HepG2 (cell line): ENCODE data around the gene ZDHHC18. TPM values are rescaled to one million over a fixed set of nuclear protein-coding genes. Genes with fewer than 3 reads are reported as not detected.
A peak's percentile ranks its signal among the peaks of the same experiment; 100 is the strongest.

Experiments used
- ATAC-seq: fragments of 200-7000 bp; cut with Tn5 transposase; 3 replicates; pipeline ENCODE4 v1.9.1; 2020; ENCODE audit warnings: mild to moderate bottlenecking, moderate library complexity
- BruUV-seq: library from RNA; stranded (reverse); fragments of 400-500 nt; replicated peaks from 2 replicates; lab custom pipeline; 2021; lab: Mats Ljungman, UMichigan
- CTCF ChIA-PET: fragments of 300-600 bp; formaldehyde crosslinking; extraction: SDS; loops from one replicate; lab custom pipeline; 2021; ENCODE audit warnings: low total read pairs, inconsistent platforms, low intra/inter-chr PET ratio; lab: Yijun Ruan, JAX
- POLR2A ChIA-PET: fragments of 350-600 bp; sonication (Branson Sonifier 250); formaldehyde crosslinking; loops from one replicate; lab custom pipeline; 2020; ENCODE audit warnings: antibody characterized with exemption, inconsistent platforms; lab: Yijun Ruan, JAX
- DNase-seq: peaks from one replicate; pipeline ENCODE4 v3.0.0-alpha.2; 2015; ENCODE audit warnings: low spot score
- FAIRE-seq: peaks from 3 replicates; lab custom pipeline; 2011; peaks lifted over from hg19 to GRCh38; lab: Jason Lieb, UNC
- H2AFZ ChIP-seq: one replicate; pipeline ENCODE4 v1.6.1; 2011; ENCODE audit warnings: low read length, inconsistent platforms
- H3K27ac ChIP-seq: fragments of 300-600 bp; 3 replicates; pipeline ENCODE4 v1.8.0; 2011; ENCODE audit warnings: mixed run types, mild to moderate bottlenecking, mixed read lengths, low read length, inconsistent platforms; ENCODE audit not compliant: insufficient read depth; ENCODE audit errors: extremely low read length
- H3K27me3 ChIP-seq, 2 experiments: fragments of 200-600 bp in 1 of 2; 2 replicates in 1 of 2; 3 replicates in 1 of 2; pipeline versions ENCODE4 v1.6.0 to v1.8.0; 2011; ENCODE audit warnings: low read length in 2 of 2, mild to moderate bottlenecking in 2 of 2, moderate library complexity in 2 of 2, inconsistent platforms in 1 of 2; ENCODE audit not compliant: insufficient read depth in 2 of 2, control insufficient read depth in 1 of 2
- H3K36me3 ChIP-seq, 2 experiments: fragments of 200-600 bp in 1 of 2; replicated peaks in 1 of 2; 2 replicates in 1 of 2; 3 replicates in 1 of 2; pipeline versions ENCODE4 v1.5.1 to v1.8.0; 2011; ENCODE audit warnings: low read length in 2 of 2, inconsistent platforms in 1 of 2; ENCODE audit not compliant: insufficient read depth in 2 of 2, control insufficient read depth in 1 of 2
- H3K4me1 ChIP-seq: 2 replicates; pipeline ENCODE4 v1.5.1; 2012; ENCODE audit warnings: low read length, inconsistent platforms; ENCODE audit not compliant: insufficient read depth
- H3K4me2 ChIP-seq: 2 replicates; pipeline ENCODE4 v1.6.0; 2011; ENCODE audit warnings: low read depth, low read length, inconsistent platforms
- H3K4me3 ChIP-seq, 3 experiments: fragments of 200-600 bp in 1 of 3; sonication (generic), shearing (Covaris generic) in 1 of 3; replicated peaks in 1 of 3; 2 replicates each; pipeline ENCODE4 v1.5.1; 2011 to 2016; ENCODE audit warnings: low read length in 3 of 3, inconsistent platforms in 2 of 3, low read depth in 2 of 3, mild to moderate bottlenecking in 2 of 3, control low read depth in 1 of 3, mixed read lengths in 1 of 3; ENCODE audit not compliant: insufficient read depth in 1 of 3
- H3K79me2 ChIP-seq: one replicate; pipeline ENCODE4 v1.6.1; 2011; ENCODE audit warnings: low read length, inconsistent platforms; ENCODE audit not compliant: insufficient read depth
- H3K9ac ChIP-seq: 2 replicates; pipeline ENCODE4 v1.6.0; 2011; ENCODE audit warnings: mild to moderate bottlenecking, low read depth, low read length, inconsistent platforms; ENCODE audit not compliant: insufficient read depth
- H3K9me3 ChIP-seq: 2 replicates; pipeline ENCODE4 v1.5.1; 2012; ENCODE audit warnings: mild to moderate bottlenecking, low read length
- H4K20me1 ChIP-seq: 2 replicates; pipeline ENCODE4 v1.6.0; 2011; ENCODE audit warnings: inconsistent platforms, mild to moderate bottlenecking, low read length, moderate library complexity; ENCODE audit not compliant: insufficient read depth
- IKZF4 ChIP-seq: sonication (generic); formaldehyde crosslinking; IDR thresholded peaks from 2 replicates; pipeline ENCODE4 v1.5.1; 2020; ENCODE audit warnings: borderline replicate concordance, mild to moderate bottlenecking, low read depth, missing genetic modification reagents; ENCODE audit errors: not compliant biosample characterization
- NCOA2 ChIP-seq: sonication (generic); formaldehyde crosslinking; IDR thresholded peaks from 2 replicates; pipeline ENCODE4 v1.8.0; 2022; ENCODE audit warnings: inconsistent platforms
- SKI ChIP-seq: fragments of 450-650 bp; IDR thresholded peaks from one replicate; pipeline ENCODE4 v1.6.1; 2018; ENCODE audit warnings: mild to moderate bottlenecking; ENCODE audit not compliant: partially characterized antibody
- TEF ChIP-seq: sonication (generic); formaldehyde crosslinking; IDR thresholded peaks from 2 replicates; pipeline ENCODE4 v1.5.0; 2020; ENCODE audit warnings: missing genetic modification reagents
- ZBTB46 ChIP-seq: sonication (generic); formaldehyde crosslinking; IDR thresholded peaks from 2 replicates; pipeline ENCODE4 v1.4.0; 2020; ENCODE audit warnings: mild to moderate bottlenecking, missing genetic modification reagents, borderline replicate concordance
- ZNF354B ChIP-seq: sonication (generic); formaldehyde crosslinking; IDR thresholded peaks from 2 replicates; pipeline ENCODE4 v1.8.0; 2022; ENCODE audit warnings: mild to moderate bottlenecking, missing genetic modification reagents
- ZSCAN21 ChIP-seq: sonication (generic); formaldehyde crosslinking; IDR thresholded peaks from 2 replicates; pipeline ENCODE4 v1.8.0; 2022; ENCODE audit warnings: mild to moderate bottlenecking, missing genetic modification reagents, moderate library complexity, borderline replicate concordance
- WGBS: methylation state at CpG from one replicate; pipeline ENCODE4 v1.1.6; 2017; ENCODE audit warnings: low lambda C conversion rate; 5-methylcytosine and 5-hydroxymethylcytosine counted together
- in situ Hi-C: cut with HindIII; loops from 2 replicates; pipeline ENCODE4 v1.10.0; 2017; ENCODE audit warnings: low pct_unique_long_range_greater_than_20kb; ENCODE audit not compliant: extremely low pct_ligation_motif_present
- intact Hi-C: fragments of 100-400 bp; cut with micrococcal nuclease; formaldehyde crosslinking; loops from one replicate; pipeline ENCODE4 v1.10.0; 2022; ENCODE audit not compliant: unreplicated experiment
- polyA plus RNA-seq, 8 experiments: library from polyadenylated mRNA; depleted of rRNA in 3 of 8; stranded (reverse) in 7 of 8; unstranded in 1 of 8; fragments of >200 nt; fragmentation: Illumina TruSeq in 4 of 8; extraction: Trizol in 4 of 8; gene quantifications; 2 replicates each; pipeline versions ENCODE4 v1.2.1 to v1.2.3, GENCODE V29; 2011 to 2016; ENCODE audit warnings: low read depth in 4 of 8, missing spikeins in 1 of 8, mixed read lengths in 1 of 8; ENCODE audit not compliant: insufficient read depth in 1 of 8
- total RNA-seq, 5 experiments: library from RNA; depleted of rRNA; stranded (reverse); fragments of >200 nt; fragmentation: Illumina TruSeq; extraction: Trizol; gene quantifications; 2 replicates each; pipeline ENCODE4 v1.2.3, GENCODE V29; 2016; ENCODE audit warnings: low read depth in 1 of 5
- TF ChIP-seq, protein P1 (sequence below), 2 experiments: sonication (generic) in 1 of 2; formaldehyde crosslinking in 1 of 2; IDR thresholded peaks; 2 replicates each; pipeline versions ENCODE4 v1.5.1 to v1.6.1; 2011 to 2020; ENCODE audit warnings: borderline replicate concordance in 1 of 2, low read depth in 1 of 2, low read length in 1 of 2, mild to moderate bottlenecking in 1 of 2, missing genetic modification reagents in 1 of 2, moderate library complexity in 1 of 2

Gene ZDHHC18
- total and polyA plus RNA-seq, 2 of the 13 experiments (the other 11 are each of a cell fraction or from before 2014, with no cell fraction given) = 13.2 to 35.3 TPM

GRCh38 chr1:26822737-26823395 lies 3.6 kb upstream of the ZDHHC18 start (continued):
- no peak for TF ChIP-seq ZBTB46 (CRISPR knock-in tag)
- TF ChIP-seq SKI = no peak
- TF ChIP-seq, all 625 proteins: peak for 0

- WGBS = 29% methylated on average over 3 of the region's 3 CpGs
- in situ Hi-C loops = no loop called here
- intact Hi-C loops = no loop called here
- Histone ChIP-seq H4K20me1 (peaks cover 4% of the 10 kb centered on the region; the same call in 1 of the 2 replicates), H3K79me2 (peaks cover 13% of the 10 kb centered on the region), H3K27me3 (no peaks in the 10 kb centered on the region; a peak in 1 of 5 replicates)
- no TSS peak for BruUV-seq
- CTCF ChIA-PET = no interaction called here
- FAIRE-seq = no peak
- no peak for TF ChIP-seq ZNF354B (CRISPR knock-in tag)
- no peak for TF ChIP-seq TEF (CRISPR knock-in tag)
- no peak for TF ChIP-seq IKZF4 (CRISPR knock-in tag)
- TF ChIP-seq, protein P1, sequence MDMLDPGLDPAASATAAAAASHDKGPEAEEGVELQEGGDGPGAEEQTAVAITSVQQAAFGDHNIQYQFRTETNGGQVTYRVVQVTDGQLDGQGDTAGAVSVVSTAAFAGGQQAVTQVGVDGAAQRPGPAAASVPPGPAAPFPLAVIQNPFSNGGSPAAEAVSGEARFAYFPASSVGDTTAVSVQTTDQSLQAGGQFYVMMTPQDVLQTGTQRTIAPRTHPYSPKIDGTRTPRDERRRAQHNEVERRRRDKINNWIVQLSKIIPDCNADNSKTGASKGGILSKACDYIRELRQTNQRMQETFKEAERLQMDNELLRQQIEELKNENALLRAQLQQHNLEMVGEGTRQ (IDR thresholded peaks at IDR 0.05; ENCODE audit: low read depth, low read length) = no peak
- TF ChIP-seq, protein P1 (CRISPR knock-in tag; IDR thresholded peaks at IDR 0.05; ENCODE audit: borderline replicate concordance) = no peak
- TF ChIP-seq NCOA2 (CRISPR knock-in tag) = no peak
- no peak for TF ChIP-seq ZSCAN21 (CRISPR knock-in tag)
- TF ChIP-seq, all 625 proteins: peak for 0
- H3K36me3 ChIP-seq = no peaks in the 10 kb centered on the region
- DNase-seq = no peak
- peaks cover 71% of the 10 kb centered on the region for H3K4me1 ChIP-seq
- no peaks in the 10 kb centered on the region for H3K9me3 ChIP-seq
- peak overlapping the region; percentile 95; the same call in 1 of the 2 replicates for H3K4me2 ChIP-seq
- H2AFZ ChIP-seq = no peak overlapping the region
- no peak for ATAC-seq
- POLR2A ChIA-PET = interaction anchor here (0.6 kb wide), 1 partner anchor 142 kb away, joined by 3 read pairs; no protein-coding TSS in a partner anchor
- H3K9ac ChIP-seq = no peak overlapping the region
- H3K27ac ChIP-seq = no peak overlapping the region
- no peak overlapping the region for H3K4me3 ChIP-seq
These were observed 1.8 kb upstream of the ZDHHC18 start for GRCh38 chr1:26824731-26825130.
